Endothelial cell of umbilical vein (primary cell): ENCODE measurements around the gene SOX18. TPM values are rescaled to one million over a fixed set of nuclear protein-coding genes. Genes with fewer than 3 reads are reported as not detected.

Experiments
- BruUV-seq: library from RNA; stranded (reverse); fragments of 400-500 nt; replicated peaks from 2 replicates; lab custom pipeline; 2021; lab: Mats Ljungman, UMichigan
- CTCF ChIA-PET: fragments of 300-600, 350-600 bp; sonication (Branson Sonifier 250); formaldehyde crosslinking; loops from one replicate; lab custom pipeline; 2021; ENCODE audit warnings: antibody characterized with exemption, inconsistent platforms; lab: Charles Lee
- POLR2A ChIA-PET: fragments of 300-600, 350-600 bp; sonication (Branson Sonifier 250); formaldehyde crosslinking; loops from one replicate; lab custom pipeline; 2021; ENCODE audit warnings: antibody characterized with exemption, inconsistent platforms; lab: Charles Lee
- DNase-seq: peaks from one replicate; pipeline ENCODE4 v3.0.0-alpha.2; 2011; ENCODE audit warnings: low read depth, low spot score
- FAIRE-seq: peaks from 2 replicates; lab custom pipeline; 2011; peaks lifted over from hg19 to GRCh38; lab: Jason Lieb, UNC
- H2AFZ ChIP-seq: 2 replicates; pipeline ENCODE4 v1.6.0; 2012; ENCODE audit warnings: low read depth, low read length, control low read depth, inconsistent platforms
- H3K27ac ChIP-seq: 2 replicates; pipeline ENCODE4 v1.5.1; 2011; ENCODE audit warnings: low read depth, mild to moderate bottlenecking, control low read depth, low read length, moderate library complexity; ENCODE audit not compliant: insufficient read depth
- H3K27me3 ChIP-seq, 2 experiments: 2 replicates each; pipeline versions ENCODE4 v1.6.0 to v1.6.1; 2011; ENCODE audit warnings: low read length in 2 of 2, mixed read lengths in 1 of 2; ENCODE audit not compliant: control insufficient read depth in 2 of 2, insufficient read depth in 2 of 2
- H3K36me3 ChIP-seq, 2 experiments: 2 replicates in 1 of 2; 3 replicates in 1 of 2; pipeline ENCODE4 v1.5.1; 2011; ENCODE audit warnings: low read length in 2 of 2, mild to moderate bottlenecking in 1 of 2, moderate library complexity in 1 of 2; ENCODE audit not compliant: control insufficient read depth in 2 of 2, insufficient read depth in 2 of 2; ENCODE audit errors: extremely low read depth in 1 of 2
- H3K4me1 ChIP-seq: 3 replicates; pipeline ENCODE4 v1.5.1; 2011; ENCODE audit warnings: mild to moderate bottlenecking, low read length; ENCODE audit not compliant: control insufficient read depth, insufficient read depth; ENCODE audit errors: extremely low read depth
- H3K4me2 ChIP-seq: 2 replicates; pipeline ENCODE4 v1.6.1; 2011; ENCODE audit warnings: low read length, control low read depth, mixed read lengths; ENCODE audit not compliant: insufficient read depth
- H3K4me3 ChIP-seq, 3 experiments: fragments of 200-600 bp in 1 of 3; sonication (generic), shearing (Covaris generic) in 1 of 3; replicated peaks in 1 of 3; 2 replicates each; pipeline ENCODE4 v1.5.1; 2011 to 2016; ENCODE audit warnings: control low read depth in 3 of 3, low read length in 3 of 3, mild to moderate bottlenecking in 2 of 3, inconsistent platforms in 1 of 3, low read depth in 1 of 3, moderate library complexity in 1 of 3; ENCODE audit not compliant: insufficient read depth in 1 of 3
- H3K79me2 ChIP-seq: 2 replicates; pipeline ENCODE4 v1.6.0; 2012; ENCODE audit warnings: low read length, inconsistent platforms; ENCODE audit not compliant: control insufficient read depth, insufficient read depth
- H3K9ac ChIP-seq: replicated peaks from 2 replicates; pipeline ENCODE3; 2011; ENCODE audit warnings: low read length, control low read depth; ENCODE audit not compliant: insufficient read depth; ENCODE audit errors: extremely low read depth
- H3K9me1 ChIP-seq: replicated peaks from 3 replicates; pipeline ENCODE4 v1.6.0; 2011; ENCODE audit warnings: mild to moderate bottlenecking, low read length; ENCODE audit not compliant: control insufficient read depth, insufficient read depth; ENCODE audit errors: extremely low read depth
- H3K9me3 ChIP-seq: replicated peaks from 2 replicates; pipeline ENCODE4 v1.5.1; 2012; ENCODE audit warnings: low read length, inconsistent platforms; ENCODE audit not compliant: control insufficient read depth, insufficient read depth
- H4K20me1 ChIP-seq: replicated peaks from 2 replicates; pipeline ENCODE3; 2011; ENCODE audit warnings: mild to moderate bottlenecking, low read length; ENCODE audit not compliant: control insufficient read depth, insufficient read depth; ENCODE audit errors: extremely low read depth
- CTCF ChIP-seq, 2 donors: IDR thresholded peaks; 1 replicate in 1 of 2; 2 replicates in 1 of 2; pipeline ENCODE4 v1.5.1; 2011; ENCODE audit warnings: low read length in 2 of 2, mild to moderate bottlenecking in 2 of 2, moderate library complexity in 2 of 2, control low read depth in 1 of 2, inconsistent platforms in 1 of 2, low read depth in 1 of 2; ENCODE audit not compliant: insufficient read depth in 1 of 2; ENCODE audit errors: extremely low read depth in 1 of 2
- EZH2 ChIP-seq: IDR thresholded peaks from 2 replicates; pipeline ENCODE4 v1.6.1; 2012; ENCODE audit warnings: borderline replicate concordance, low read depth, mild to moderate bottlenecking, moderate library complexity, low read length, inconsistent platforms; ENCODE audit not compliant: severe bottlenecking
- FOS ChIP-seq: IDR thresholded peaks from 2 replicates; pipeline ENCODE4 v1.6.1; 2011; ENCODE audit warnings: mild to moderate bottlenecking, low read length, moderate library complexity, borderline replicate concordance; ENCODE audit not compliant: insufficient read depth
- GATA2 ChIP-seq: IDR thresholded peaks from 2 replicates; pipeline ENCODE4 v1.7.0; 2011; ENCODE audit warnings: low read depth, mild to moderate bottlenecking, moderate library complexity, mixed read lengths, low read length; ENCODE audit not compliant: insufficient read length, insufficient read depth
- JUN ChIP-seq: IDR thresholded peaks from 2 replicates; pipeline ENCODE4 v1.6.1; 2011; ENCODE audit warnings: borderline replicate concordance, low read depth; ENCODE audit not compliant: insufficient read length, insufficient read depth
- MAX ChIP-seq: IDR thresholded peaks from 2 replicates; pipeline ENCODE4 v1.6.1; 2011; ENCODE audit not compliant: insufficient read depth, insufficient read length
- MYC ChIP-seq: IDR thresholded peaks from one replicate; pipeline ENCODE4 v1.6.1; 2011; ENCODE audit warnings: mild to moderate bottlenecking, low read depth, low read length
- POLR2A ChIP-seq: IDR thresholded peaks from 2 replicates; pipeline ENCODE4 v1.6.1; 2012; ENCODE audit warnings: low read depth, mild to moderate bottlenecking, control low read depth, low read length
- POLR2AphosphoS5 ChIP-seq: IDR thresholded peaks from 2 replicates; pipeline ENCODE4 v1.6.1; 2012; ENCODE audit warnings: low read depth, mild to moderate bottlenecking, control low read depth, low read length, moderate library complexity; ENCODE audit not compliant: insufficient read depth
- dilution Hi-C: fragments of 300-500 bp; cut with MboI; formaldehyde crosslinking; loops from one replicate; pipeline ENCODE4 v1.15.0; 2019; ENCODE audit warnings: low sequenced_read_pairs; ENCODE audit not compliant: extremely low pct_ligation_motif_present
- intact Hi-C: fragments of 100-400 bp; cut with micrococcal nuclease; formaldehyde crosslinking; loops from one replicate; pipeline ENCODE4 v1.10.0; 2022
- polyA plus RNA-seq, 4 experiments: library from polyadenylated mRNA; depleted of rRNA in 3 of 4; stranded (reverse) in 3 of 4; unstranded in 1 of 4; fragments of >200 nt; gene quantifications; 2 replicates each; pipeline versions ENCODE4 v1.2.1 to v1.2.3, GENCODE V29; 2011 to 2012; ENCODE audit warnings: missing spikeins in 1 of 4
- total RNA-seq: library from RNA; stranded (reverse); gene quantifications from 2 replicates; pipeline ENCODE4 v1.2.3, GENCODE V29; 2021

The SOX18 gene
- total and polyA plus RNA-seq, 2 donors (not counting 3 experiments of a cell fraction or from before 2014, with no cell fraction given), result 20.9 to 175 TPM

GRCh38 chr20:64050261-64051032, 1.0 kb upstream of the SOX18 start:
- peaks cover 75% of the 10 kb centered on the region for H3K4me1 ChIP-seq
- no peak for TF ChIP-seq POLR2AphosphoS5
- TF ChIP-seq POLR2A, result no peak
- no peak for TF ChIP-seq FOS
- TF ChIP-seq MAX, result no peak
- no peak for TF ChIP-seq GATA2
- no peak for TF ChIP-seq EZH2
- TF ChIP-seq MYC, result no peak
- TF ChIP-seq JUN, result no peak
- TF ChIP-seq CTCF (IDR thresholded peaks at IDR 0.05; ENCODE audit: extremely low read depth in 1 of 2, insufficient read depth in 1 of 2, low read depth in 1 of 2, low read length in 2 of 2), result no peak
- H3K4me3 ChIP-seq, result no peak overlapping the region
- H3K9me1 ChIP-seq, result no peaks in the 10 kb centered on the region
- H3K27ac ChIP-seq, result peak overlapping the region; percentile 28
- intact Hi-C loops (loop anchor here (10.0 kb wide), 1 partner anchor 156 kb away; the partner anchor contains the start of gene DNAJC5), dilution Hi-C loops (no loop called here)
- H3K9ac ChIP-seq, result no peak overlapping the region
- no peak for DNase-seq
- H3K36me3 ChIP-seq, result peaks cover 9 to 13% of the 10 kb centered on the region in 2 experiments
- peaks cover 20% of the 10 kb centered on the region for H3K79me2 ChIP-seq
- no peak overlapping the region for H2AFZ ChIP-seq
- H3K27me3 ChIP-seq, result no peaks in the 10 kb centered on the region
- no peak overlapping the region for H3K4me2 ChIP-seq
- peaks cover 3% of the 10 kb centered on the region for H4K20me1 ChIP-seq
- H3K9me3 ChIP-seq, result no peaks in the 10 kb centered on the region
- BruUV-seq, result no TSS peak
- no peak for FAIRE-seq
- ChIA-PET CTCF (interaction anchor here (0.7 to 15.2 kb wide), 4 partner anchors 12 to 70 kb away, joined by 3 to 412 read pairs (median 3); partner anchors contain the start of gene C20orf204), POLR2A (interaction anchor here (0.6 to 2.2 kb wide), 3 partner anchors 9 to 404 kb away, joined by 3 to 8 read pairs (median 4); no protein-coding TSS in a partner anchor)
